ENCODE measurements around the gene TRIO. TPM values are rescaled to one million over a fixed set of nuclear protein-coding genes. Genes with fewer than 3 reads are reported as not detected.

The TRIO gene
- total and polyA plus RNA-seq, 2 donors (not counting 3 experiments of a cell fraction or from before 2014, with no cell fraction given) = 82.9 to 248 TPM

DNA sequence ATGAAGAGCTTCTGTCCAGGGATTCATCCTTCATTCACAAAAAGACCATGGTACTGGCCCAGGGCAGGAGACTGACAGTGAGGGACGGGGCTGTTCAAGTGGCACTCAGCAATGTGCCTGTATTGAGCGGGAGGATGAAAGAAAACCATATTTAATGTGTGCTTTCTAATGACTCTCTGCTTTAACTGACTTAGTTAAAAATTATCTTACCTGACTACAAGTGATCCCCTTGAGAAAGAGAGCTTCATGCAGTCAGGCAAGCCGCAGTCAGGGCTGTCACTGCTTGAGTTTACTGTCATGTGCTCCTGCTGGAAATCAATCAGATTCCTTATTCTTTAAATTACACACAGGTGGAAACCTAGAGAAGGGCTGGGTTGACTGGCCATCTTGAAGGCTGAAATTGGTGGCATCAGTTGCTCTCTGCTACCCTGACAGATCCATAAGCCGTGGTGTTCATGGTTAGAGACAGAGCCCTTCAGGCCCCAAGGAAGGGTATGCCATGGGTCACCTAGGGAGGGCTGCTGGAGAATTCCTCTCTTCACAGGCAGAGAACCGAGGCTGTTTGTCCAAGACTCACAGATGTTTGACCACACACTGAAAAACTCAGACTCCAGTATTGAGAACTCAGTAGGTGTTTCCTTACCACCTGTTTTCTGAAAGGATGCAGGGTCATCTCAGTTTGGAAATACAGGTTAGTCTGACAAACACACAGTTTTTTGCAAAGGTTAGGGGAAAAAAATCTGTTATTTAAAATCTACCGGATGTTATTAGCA, 70.9 kb downstream of the TRIO start:
- no peak for DNase-seq (ENCODE audit: low read depth, low spot score)
- Histone ChIP-seq H3K4me1 (ENCODE audit: control insufficient read depth, extremely low read depth, insufficient read depth, low read length) (peaks cover 22% of the 10 kb centered on the region), H3K27ac (ENCODE audit: insufficient read depth, low read depth, low read length) (no peak overlapping the region), H3K4me3 (replicated peaks in 1 of 3; ENCODE audit: insufficient read depth in 1 of 3, low read depth in 1 of 3, low read length in 3 of 3) (no peak overlapping the region), H3K79me2 (ENCODE audit: control insufficient read depth, insufficient read depth, low read length) (peaks cover 100% of the 10 kb centered on the region), H3K36me3 (ENCODE audit: control insufficient read depth in 2 of 2, extremely low read depth in 1 of 2, insufficient read depth in 2 of 2, low read length in 2 of 2) (no peaks in the 10 kb centered on the region), H4K20me1 (replicated peaks; ENCODE audit: control insufficient read depth, extremely low read depth, insufficient read depth, low read length) (peaks cover 15% of the 10 kb centered on the region), H3K4me2 (ENCODE audit: insufficient read depth, low read length) (no peak overlapping the region), H3K9me1 (replicated peaks; ENCODE audit: control insufficient read depth, extremely low read depth, insufficient read depth, low read length) (no peaks in the 10 kb centered on the region), H3K9ac (replicated peaks; ENCODE audit: extremely low read depth, insufficient read depth, low read length) (no peak overlapping the region), H3K27me3 (ENCODE audit: control insufficient read depth in 2 of 2, insufficient read depth in 2 of 2, low read length in 2 of 2) (no peaks in the 10 kb centered on the region), H2AFZ (ENCODE audit: low read depth, low read length) (no peak overlapping the region), H3K9me3 (replicated peaks; ENCODE audit: control insufficient read depth, insufficient read depth, low read length) (no peaks in the 10 kb centered on the region)
- intact Hi-C loops (cut with micrococcal nuclease) (no loop called here), dilution Hi-C loops (cut with MboI; ENCODE audit: extremely low pct_ligation_motif_present, low sequenced_read_pairs) (no loop called here)
- CTCF ChIA-PET = interaction anchor here (0.8 to 2.2 kb wide), 4 partner anchors 9 to 56 kb away, joined by 3 to 6 read pairs (median 4); no protein-coding TSS in a partner anchor
- POLR2A ChIA-PET = no interaction called here
- no TSS peak for BruUV-seq (replicated peaks)
- no peak for FAIRE-seq
- no peak for TF ChIP-seq FOS (IDR thresholded peaks at IDR 0.05; ENCODE audit: borderline replicate concordance, insufficient read depth, low read length)
- no peak for TF ChIP-seq POLR2AphosphoS5 (IDR thresholded peaks at IDR 0.05; ENCODE audit: insufficient read depth, low read depth, low read length)
- TF ChIP-seq GATA2 (IDR thresholded peaks at IDR 0.05; ENCODE audit: insufficient read depth, insufficient read length, low read depth, low read length) = no peak

DNA sequence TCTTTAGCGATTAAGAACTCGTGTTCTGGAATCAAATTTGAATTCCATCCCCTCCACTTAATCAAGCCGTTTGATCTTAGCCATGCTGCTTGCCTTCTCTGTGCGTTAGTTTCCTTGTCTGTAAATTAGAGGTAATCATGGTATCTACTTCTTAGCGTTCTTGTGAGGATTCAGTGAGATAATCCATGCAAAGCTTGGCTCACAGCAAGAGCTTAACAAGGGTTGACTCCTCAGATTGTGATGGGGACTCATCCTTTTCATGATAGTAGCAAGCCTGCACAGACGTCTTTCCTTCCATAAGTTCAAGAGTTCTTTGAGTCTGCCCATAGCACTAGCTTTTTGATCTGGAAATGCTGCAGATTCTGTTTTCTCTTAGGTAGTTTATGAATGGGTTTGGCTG, 72.8 kb downstream of the TRIO start:
- TF ChIP-seq, protein P1, sequence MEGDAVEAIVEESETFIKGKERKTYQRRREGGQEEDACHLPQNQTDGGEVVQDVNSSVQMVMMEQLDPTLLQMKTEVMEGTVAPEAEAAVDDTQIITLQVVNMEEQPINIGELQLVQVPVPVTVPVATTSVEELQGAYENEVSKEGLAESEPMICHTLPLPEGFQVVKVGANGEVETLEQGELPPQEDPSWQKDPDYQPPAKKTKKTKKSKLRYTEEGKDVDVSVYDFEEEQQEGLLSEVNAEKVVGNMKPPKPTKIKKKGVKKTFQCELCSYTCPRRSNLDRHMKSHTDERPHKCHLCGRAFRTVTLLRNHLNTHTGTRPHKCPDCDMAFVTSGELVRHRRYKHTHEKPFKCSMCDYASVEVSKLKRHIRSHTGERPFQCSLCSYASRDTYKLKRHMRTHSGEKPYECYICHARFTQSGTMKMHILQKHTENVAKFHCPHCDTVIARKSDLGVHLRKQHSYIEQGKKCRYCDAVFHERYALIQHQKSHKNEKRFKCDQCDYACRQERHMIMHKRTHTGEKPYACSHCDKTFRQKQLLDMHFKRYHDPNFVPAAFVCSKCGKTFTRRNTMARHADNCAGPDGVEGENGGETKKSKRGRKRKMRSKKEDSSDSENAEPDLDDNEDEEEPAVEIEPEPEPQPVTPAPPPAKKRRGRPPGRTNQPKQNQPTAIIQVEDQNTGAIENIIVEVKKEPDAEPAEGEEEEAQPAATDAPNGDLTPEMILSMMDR (IDR thresholded peaks at IDR 0.05; ENCODE audit: extremely low read depth in 1 of 2, insufficient read depth in 1 of 2, low read depth in 1 of 2, low read length in 2 of 2) = no peak
- TF ChIP-seq GATA2 (IDR thresholded peaks at IDR 0.05; ENCODE audit: insufficient read depth, insufficient read length, low read depth, low read length) (no peak), POLR2A (IDR thresholded peaks at IDR 0.05; ENCODE audit: low read depth, low read length) (no peak), POLR2AphosphoS5 (IDR thresholded peaks at IDR 0.05; ENCODE audit: insufficient read depth, low read depth, low read length) (no peak), JUN (IDR thresholded peaks at IDR 0.05; ENCODE audit: borderline replicate concordance, insufficient read depth, insufficient read length, low read depth) (no peak), EZH2 (IDR thresholded peaks at IDR 0.05; ENCODE audit: borderline replicate concordance, low read depth, low read length, severe bottlenecking) (no peak), FOS (IDR thresholded peaks at IDR 0.05; ENCODE audit: borderline replicate concordance, insufficient read depth, low read length) (no peak), MYC (IDR thresholded peaks at IDR 0.05; ENCODE audit: low read depth, low read length) (no peak)
- TF ChIP-seq, protein P2, sequence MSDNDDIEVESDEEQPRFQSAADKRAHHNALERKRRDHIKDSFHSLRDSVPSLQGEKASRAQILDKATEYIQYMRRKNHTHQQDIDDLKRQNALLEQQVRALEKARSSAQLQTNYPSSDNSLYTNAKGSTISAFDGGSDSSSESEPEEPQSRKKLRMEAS (IDR thresholded peaks at IDR 0.05; ENCODE audit: insufficient read depth, insufficient read length) = no peak
- H2AFZ ChIP-seq (ENCODE audit: low read depth, low read length) = no peak overlapping the region
- H3K4me2 ChIP-seq (ENCODE audit: insufficient read depth, low read length) = no peak overlapping the region
- DNase-seq (ENCODE audit: low read depth, low spot score) (no peak), FAIRE-seq (no peak)
- H4K20me1 ChIP-seq (replicated peaks; ENCODE audit: control insufficient read depth, extremely low read depth, insufficient read depth, low read length) = peaks cover 17% of the 10 kb centered on the region
- no peaks in the 10 kb centered on the region for H3K9me3 ChIP-seq (replicated peaks; ENCODE audit: control insufficient read depth, insufficient read depth, low read length)
- no peak overlapping the region for H3K27ac ChIP-seq (ENCODE audit: insufficient read depth, low read depth, low read length)
- intact Hi-C loops (cut with micrococcal nuclease) (no loop called here), dilution Hi-C loops (cut with MboI; ENCODE audit: extremely low pct_ligation_motif_present, low sequenced_read_pairs) (no loop called here)
- peaks cover 100% of the 10 kb centered on the region for H3K79me2 ChIP-seq (ENCODE audit: control insufficient read depth, insufficient read depth, low read length)
- no peak overlapping the region for H3K4me3 ChIP-seq (replicated peaks in 1 of 3; ENCODE audit: insufficient read depth in 1 of 3, low read depth in 1 of 3, low read length in 3 of 3)
- ChIA-PET CTCF (no interaction called here), POLR2A (no interaction called here)
- H3K4me1 ChIP-seq (ENCODE audit: control insufficient read depth, extremely low read depth, insufficient read depth, low read length) = peaks cover 9% of the 10 kb centered on the region
- BruUV-seq (replicated peaks) = no TSS peak
- H3K36me3 ChIP-seq (ENCODE audit: control insufficient read depth in 2 of 2, extremely low read depth in 1 of 2, insufficient read depth in 2 of 2, low read length in 2 of 2) = no peaks in the 10 kb centered on the region
- H3K9ac ChIP-seq (replicated peaks; ENCODE audit: extremely low read depth, insufficient read depth, low read length) = no peak overlapping the region
- H3K27me3 ChIP-seq (ENCODE audit: control insufficient read depth in 2 of 2, insufficient read depth in 2 of 2, low read length in 2 of 2) = no peaks in the 10 kb centered on the region
- no peaks in the 10 kb centered on the region for H3K9me1 ChIP-seq (replicated peaks; ENCODE audit: control insufficient read depth, extremely low read depth, insufficient read depth, low read length)
